ENCODE data around the gene SORCS2. TPM values are rescaled to one million over a fixed set of nuclear protein-coding genes. Genes with fewer than 3 reads are reported as not detected.

SORCS2 gene
- polyA plus RNA-seq, 1 of the 3 experiments (the other 2 are of a cell fraction): 1.6 TPM

- H3K27me3 ChIP-seq (ENCODE audit: insufficient read depth): no peaks in the 10 kb centered on the region
- H3K27ac ChIP-seq (ENCODE audit: low read depth in 2 of 2, low read length in 1 of 2): no peak overlapping the region
- no peaks in the 10 kb centered on the region for H3K9me3 ChIP-seq
- H3F3A ChIP-seq (replicated peaks; ENCODE audit: insufficient read depth): no peaks in the 10 kb centered on the region
- POLR2A ChIA-PET: no interaction called here
- H4K20me1 ChIP-seq (ENCODE audit: insufficient read depth): no peaks in the 10 kb centered on the region
- no peak overlapping the region for H3K9ac ChIP-seq
- H3K4me3 ChIP-seq (ENCODE audit: low read depth in 2 of 2, low read length in 1 of 2): no peak overlapping the region
- no peaks in the 10 kb centered on the region for H3K9me2 ChIP-seq
- no peak overlapping the region for H3K4me2 ChIP-seq
- CTCF ChIA-PET: no interaction called here
- H3K4me1 ChIP-seq (ENCODE audit: control insufficient read depth in 1 of 2, insufficient read depth in 2 of 2, low read depth in 1 of 2, low read length in 1 of 2): no peaks in the 10 kb centered on the region; a peak in 1 of 4 replicates
- TF ChIP-seq FOXJ3 (CRISPR knock-in tag; IDR thresholded peaks at IDR 0.05): no peak
- no peak for TF ChIP-seq NFIC (IDR thresholded peaks at IDR 0.05; ENCODE audit: borderline replicate concordance)
- no peak for TF ChIP-seq GATA2 (CRISPR knock-in tag; IDR thresholded peaks at IDR 0.05)
- TF ChIP-seq MEF2A (IDR thresholded peaks at IDR 0.05; ENCODE audit: borderline replicate concordance, low read depth): no peak
- no peak for TF ChIP-seq RCOR1 (IDR thresholded peaks at IDR 0.05; ENCODE audit: low read length)
- TF ChIP-seq CTCF (IDR thresholded peaks at IDR 0.05): no peak
- no peak for TF ChIP-seq POLR2AphosphoS5 (IDR thresholded peaks at IDR 0.05; ENCODE audit: low read depth, low read length)
- no peak for TF ChIP-seq ZBTB33 (IDR thresholded peaks at IDR 0.05; ENCODE audit: borderline replicate concordance, low read depth)
- TF ChIP-seq USF1 (IDR thresholded peaks at IDR 0.05; ENCODE audit: borderline replicate concordance, low read depth): no peak
- TF ChIP-seq USF2 (IDR thresholded peaks at IDR 0.05; ENCODE audit: borderline replicate concordance, low read depth, low read length): no peak
- TF ChIP-seq NRF1 (IDR thresholded peaks at IDR 0.05; ENCODE audit: low read depth, low read length): no peak
- TF ChIP-seq FOSL2 (IDR thresholded peaks at IDR 0.05; ENCODE audit: borderline replicate concordance, low read depth): no peak
- no peak for TF ChIP-seq TCF12 (IDR thresholded peaks at IDR 0.05)
- TF ChIP-seq TAF1 (IDR thresholded peaks at IDR 0.05; ENCODE audit: borderline replicate concordance, low read depth, low read length): no peak
- no peak overlapping the region for H2AFZ ChIP-seq (ENCODE audit: low read depth)
- no peaks in the 10 kb centered on the region for H3K79me2 ChIP-seq (ENCODE audit: insufficient read depth)
- DNase-seq: peak; percentile 24
- H3K36me3 ChIP-seq (replicated peaks in 1 of 2; ENCODE audit: control insufficient read depth in 1 of 2, insufficient read depth in 2 of 2, low read length in 1 of 2): no peaks in the 10 kb centered on the region
- 82% methylated on average over 4 of the region's 9 CpGs for WGBS (ENCODE audit: low lambda C conversion rate)
These were observed 236.7 kb downstream of the SORCS2 start for GRCh38 chr4:7429069-7429416.

Measured in SK-N-SH (cell line).